HFFc6 (cell line): ENCODE results near the gene GDAP1L1. TPM values are rescaled to one million over a fixed set of nuclear protein-coding genes. Genes with fewer than 3 reads are reported as not detected.

ENCODE experiments used
- DNase-seq: peaks from one replicate; pipeline ENCODE4 v3.0.0-alpha.2; 2018
- H3K27ac Mint-ChIP-seq: 2 replicates; pipeline ENCODE4 v1.8.0; 2020; ENCODE audit warnings: mild to moderate bottlenecking, mixed read lengths
- H3K27me3 Mint-ChIP-seq: 2 replicates; pipeline ENCODE4 v1.8.0; 2021; ENCODE audit warnings: mild to moderate bottlenecking, moderate library complexity, mixed read lengths; ENCODE audit not compliant: insufficient read depth
- H3K36me3 Mint-ChIP-seq: 2 replicates; pipeline ENCODE4 v1.8.0; 2021; ENCODE audit warnings: low read depth, mixed read lengths
- H3K4me1 Mint-ChIP-seq: 2 replicates; pipeline ENCODE4 v1.8.0; 2020; ENCODE audit warnings: low read depth, mixed read lengths
- H3K4me3 Mint-ChIP-seq: 2 replicates; pipeline ENCODE4 v1.8.0; 2020; ENCODE audit warnings: mild to moderate bottlenecking, moderate library complexity, mixed read lengths
- H3K9me3 Mint-ChIP-seq: 2 replicates; pipeline ENCODE4 v1.8.0; 2020; ENCODE audit warnings: mild to moderate bottlenecking, mixed read lengths
- CTCF ChIP-seq: fragments of 200-600 bp; sonication (generic); IDR thresholded peaks from 2 replicates; pipeline ENCODE4 v1.5.0; 2021; ENCODE audit warnings: antibody characterized with exemption, mild to moderate bottlenecking
- total RNA-seq, 6 experiments: library from RNA; stranded (reverse); fragmentation: NEBNext Ultra II Directional; extraction: Animal tissue kit (Norgen Biotek cat#: 25700); gene quantifications; 2 replicates in 1 of 6; 3 replicates in 5 of 6; pipeline ENCODE4 v1.2.3, GENCODE V29; 2021

The GDAP1L1 gene
- total RNA-seq, 6 experiments from 2014 or later = not detected

- Mint-ChIP-seq H3K4me3 (peak overlapping the region; percentile 79), H3K27me3 (no peaks in the 10 kb centered on the region; the same call in 1 of the 2 replicates), H3K4me1 (peaks cover 92% of the 10 kb centered on the region), H3K27ac (peak overlapping the region; percentile 88), H3K9me3 (no peaks in the 10 kb centered on the region; the same call in 1 of the 2 replicates), H3K36me3 (peaks cover 73% of the 10 kb centered on the region)
- TF ChIP-seq CTCF = no peak
- DNase-seq = peak; percentile 63
Measured at GRCh38 chr20:44203161-44203560, 43.9 kb upstream of the GDAP1L1 start.

- Mint-ChIP-seq H3K4me3 (peak overlapping the region; percentile 79), H3K27me3 (no peaks in the 10 kb centered on the region; the same call in 1 of the 2 replicates), H3K9me3 (no peaks in the 10 kb centered on the region; the same call in 1 of the 2 replicates), H3K36me3 (peaks cover 71% of the 10 kb centered on the region), H3K27ac (peak overlapping the region; percentile 88), H3K4me1 (peaks cover 98% of the 10 kb centered on the region)
- TF ChIP-seq CTCF = no peak
- peak; percentile 93 for DNase-seq
Measured at GRCh38 chr20:44204156-44204831, 42.8 kb upstream of the GDAP1L1 start.

DNA sequence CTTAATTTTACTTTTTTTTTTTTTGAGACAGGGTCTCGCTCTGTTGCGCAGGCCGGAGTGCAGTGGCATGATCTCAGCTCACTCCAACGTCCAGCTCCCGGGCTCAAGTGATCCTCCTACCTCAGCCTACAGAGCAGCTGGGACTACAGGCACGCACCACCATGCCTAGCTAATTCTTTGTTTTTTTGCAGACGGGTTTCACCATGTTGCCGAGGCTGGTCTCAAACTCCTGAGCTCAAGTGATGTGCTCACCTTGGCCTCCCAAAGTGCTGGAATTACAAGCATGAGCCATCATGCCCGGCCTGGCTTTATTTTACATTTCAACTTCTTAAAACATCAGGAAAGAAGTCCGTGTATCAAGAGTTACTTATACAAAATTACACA, 42.3 kb upstream of the GDAP1L1 start:
- DNase-seq = no peak
- Mint-ChIP-seq H3K4me1 (peaks cover 94% of the 10 kb centered on the region), H3K36me3 (peaks cover 71% of the 10 kb centered on the region), H3K4me3 (peak overlapping the region; percentile 46; the same call in 1 of the 2 replicates), H3K27ac (peak overlapping the region; percentile 83), H3K9me3 (no peaks in the 10 kb centered on the region; the same call in 1 of the 2 replicates), H3K27me3 (no peaks in the 10 kb centered on the region; the same call in 1 of the 2 replicates)
- no peak for TF ChIP-seq CTCF

GRCh38 chr20:44206132-44206531, 41.0 kb upstream of the GDAP1L1 start:
- no peak for TF ChIP-seq CTCF
- Mint-ChIP-seq H3K9me3 (no peaks in the 10 kb centered on the region), H3K4me3 (peak overlapping the region; percentile 41), H3K27me3 (peaks cover 5% of the 10 kb centered on the region), H3K36me3 (peaks cover 62% of the 10 kb centered on the region), H3K27ac (peak overlapping the region; percentile 62), H3K4me1 (peaks cover 83% of the 10 kb centered on the region)
- no peak for DNase-seq

GRCh38 chr20:44207126-44207723, 39.9 kb upstream of the GDAP1L1 start:
- TF ChIP-seq CTCF = no peak
- no peak for DNase-seq

More at GRCh38 chr20:44207126-44207723, 39.9 kb upstream of the GDAP1L1 start:
- H3K27ac Mint-ChIP-seq = peak overlapping the region; percentile 60
- H3K36me3 Mint-ChIP-seq = peaks cover 52% of the 10 kb centered on the region
- H3K27me3 Mint-ChIP-seq = peaks cover 5% of the 10 kb centered on the region
- H3K9me3 Mint-ChIP-seq = no peaks in the 10 kb centered on the region
- peaks cover 83% of the 10 kb centered on the region for H3K4me1 Mint-ChIP-seq
- peak overlapping the region; percentile 98 for H3K4me3 Mint-ChIP-seq
